ENCODE measurements around the gene SEMA4A.
"Not testable (repeated sequence)": the region's sequence is repeated elsewhere in the genome, so short reads cannot be mapped to it uniquely, and the experiment has no call there.

The SEMA4A gene

DNA sequence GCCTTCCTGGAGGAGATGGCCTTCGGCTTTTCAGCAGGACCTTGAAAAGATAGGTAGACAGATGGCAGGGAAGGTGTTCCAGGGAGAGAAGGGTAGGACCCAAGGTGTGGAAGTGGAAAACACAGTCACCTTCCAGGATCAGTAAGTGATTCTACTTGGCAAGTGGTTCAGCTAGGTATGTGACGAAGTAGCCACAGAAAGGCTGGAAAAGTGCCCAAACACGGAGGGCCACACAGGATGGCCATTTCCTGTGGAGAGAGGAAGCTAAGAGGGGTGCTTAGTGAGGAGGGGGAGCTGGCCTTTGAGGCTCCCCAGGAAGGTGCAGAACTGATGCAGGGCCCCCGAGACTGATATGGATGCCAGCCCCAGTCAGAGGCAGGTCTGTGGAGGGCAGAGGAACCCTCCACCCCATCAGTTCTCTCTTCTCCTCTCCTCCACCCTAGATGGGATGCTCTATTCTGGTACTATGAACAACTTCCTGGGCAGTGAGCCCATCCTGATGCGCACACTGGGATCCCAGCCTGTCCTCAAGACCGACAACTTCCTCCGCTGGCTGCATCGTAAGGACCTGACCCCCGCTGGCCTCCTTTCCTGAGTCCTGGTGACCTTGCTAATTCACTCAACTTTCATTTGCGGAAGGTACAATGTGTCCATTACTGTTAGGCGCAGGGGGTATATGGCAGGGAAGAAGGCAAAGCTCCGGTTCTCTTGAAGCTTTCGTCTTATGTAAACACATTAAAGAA lies 6.8 kb downstream of the SEMA4A start:
- no peak for DNase-seq (ENCODE audit: low read depth in 3 of 3)

DNA sequence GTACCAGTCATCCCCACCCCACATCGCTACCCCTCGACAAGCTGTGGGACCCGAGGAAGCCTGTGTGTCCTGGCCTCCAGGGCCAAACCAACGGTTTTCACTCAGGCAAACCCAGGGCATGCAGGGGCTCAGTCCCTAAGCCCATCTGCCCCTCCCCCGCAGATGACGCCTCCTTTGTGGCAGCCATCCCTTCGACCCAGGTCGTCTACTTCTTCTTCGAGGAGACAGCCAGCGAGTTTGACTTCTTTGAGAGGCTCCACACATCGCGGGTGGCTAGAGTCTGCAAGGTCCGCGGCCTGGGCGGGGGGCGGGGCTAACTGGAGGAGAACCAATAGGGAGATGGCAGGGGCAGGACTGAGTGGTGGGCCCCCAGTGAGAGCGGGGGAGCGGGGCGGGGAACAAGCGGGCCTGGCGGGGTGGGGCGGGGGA lies 7.4 kb downstream of the SEMA4A start:
- peak; percentile 53 to 69 (median 55) for DNase-seq (ENCODE audit: low read depth in 3 of 3)

DNA sequence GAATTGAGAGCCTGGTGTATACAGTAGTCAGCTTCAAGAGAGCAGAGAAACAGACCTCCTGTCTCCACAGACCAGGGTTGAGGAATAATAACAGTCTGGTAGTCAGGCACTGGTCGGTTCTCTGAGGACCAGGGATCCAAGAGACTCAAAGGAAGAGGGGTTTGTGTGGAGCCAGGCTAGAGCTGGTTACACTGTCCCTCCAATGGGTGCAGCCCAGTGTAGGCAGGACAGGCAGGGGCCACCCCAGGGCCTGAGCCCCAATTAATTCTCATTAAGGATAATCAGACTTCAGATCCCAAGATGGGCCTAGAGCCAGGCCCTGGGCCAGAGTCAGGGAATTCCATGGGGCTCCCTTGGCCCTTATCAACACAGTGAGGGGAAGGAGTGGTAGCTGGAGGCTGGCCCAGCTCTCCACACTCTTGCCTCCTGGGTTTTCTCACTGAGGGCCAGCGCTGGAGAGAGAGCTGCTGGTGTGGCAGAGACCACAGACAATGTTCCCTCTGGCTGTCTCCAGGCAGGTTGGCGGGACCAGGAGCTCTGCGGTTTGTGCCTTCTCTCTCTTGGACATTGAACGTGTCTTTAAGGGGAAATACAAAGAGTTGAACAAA lies 9.1 kb downstream of the SEMA4A start:
- no peak for DNase-seq (ENCODE audit: low read depth in 3 of 3)

DNA sequence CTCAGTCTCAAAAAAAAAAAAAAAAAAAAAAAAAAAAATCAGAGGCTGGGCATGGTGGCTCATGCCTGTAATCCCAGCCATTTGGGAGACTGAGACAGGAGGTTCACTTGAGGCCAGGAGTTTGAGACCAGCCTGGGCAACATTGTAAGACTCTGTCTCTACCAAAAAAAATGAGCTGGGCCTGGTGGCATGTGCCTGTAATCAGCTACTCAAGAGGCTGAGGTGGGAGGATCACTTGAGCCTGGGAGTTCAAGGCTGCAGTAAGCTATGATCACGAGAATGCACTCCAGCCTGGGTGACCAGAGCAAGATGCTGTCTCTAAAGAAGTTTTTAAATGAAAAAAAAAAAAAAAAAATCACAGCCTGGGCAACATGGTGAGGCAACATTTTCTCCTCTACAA lies 10.3 kb downstream of the SEMA4A start:
- no peak for DNase-seq (ENCODE audit: low read depth in 3 of 3)

DNA sequence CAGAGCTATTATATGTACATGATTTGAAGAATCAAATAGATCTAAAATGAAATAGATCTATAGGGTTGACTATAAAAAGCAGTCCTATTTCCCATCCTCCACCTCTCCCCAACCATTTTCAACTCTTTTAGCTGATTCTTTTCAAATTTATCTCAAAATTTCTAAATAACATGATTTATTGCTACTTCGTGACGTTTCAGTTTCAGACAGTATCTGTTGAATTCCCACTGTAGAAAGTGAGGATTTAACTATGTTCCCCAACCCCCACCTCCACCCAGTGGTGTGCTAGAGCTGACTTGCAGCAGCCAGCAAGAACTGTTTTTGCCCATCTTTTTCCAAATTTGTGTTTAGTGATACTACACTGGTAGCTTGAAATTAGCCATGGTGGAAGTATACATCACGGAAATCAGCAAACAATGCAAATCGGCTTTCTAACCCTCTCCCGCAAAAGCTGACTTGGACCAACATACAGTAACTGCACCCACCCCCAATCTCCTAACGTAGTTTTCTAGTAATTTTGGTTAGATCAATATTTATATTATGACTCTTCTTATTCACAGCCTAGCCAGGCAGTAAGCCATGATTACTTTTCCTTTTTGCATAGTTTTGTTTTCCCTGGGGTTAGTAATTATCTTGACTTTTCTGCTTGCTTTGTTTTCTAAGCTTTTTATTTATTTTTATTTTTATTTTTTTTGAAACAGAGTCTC lies 10.9 kb downstream of the SEMA4A start:
- no peak for DNase-seq (ENCODE audit: low read depth in 3 of 3)

DNA sequence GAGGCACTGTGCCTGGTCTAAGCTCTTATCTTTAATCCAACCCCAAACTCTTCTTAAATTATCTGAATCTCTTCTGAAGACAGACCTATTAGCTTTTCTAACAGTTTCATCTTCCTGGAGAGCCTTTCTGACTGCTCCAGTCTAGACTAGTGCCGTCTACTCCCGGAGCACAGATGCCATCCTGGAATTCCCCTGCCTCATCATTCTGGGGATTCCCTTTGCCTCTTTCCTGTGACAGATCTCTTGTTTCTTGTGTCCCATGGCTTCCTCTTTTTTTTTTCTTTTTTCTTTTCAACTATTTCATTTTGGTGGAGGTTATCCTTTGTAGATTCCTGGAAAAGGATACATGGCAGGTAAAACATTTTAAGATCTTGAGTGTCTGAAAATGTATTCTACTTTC lies 11.7 kb downstream of the SEMA4A start:
- DNase-seq (ENCODE audit: low read depth in 3 of 3) = no peak

DNA sequence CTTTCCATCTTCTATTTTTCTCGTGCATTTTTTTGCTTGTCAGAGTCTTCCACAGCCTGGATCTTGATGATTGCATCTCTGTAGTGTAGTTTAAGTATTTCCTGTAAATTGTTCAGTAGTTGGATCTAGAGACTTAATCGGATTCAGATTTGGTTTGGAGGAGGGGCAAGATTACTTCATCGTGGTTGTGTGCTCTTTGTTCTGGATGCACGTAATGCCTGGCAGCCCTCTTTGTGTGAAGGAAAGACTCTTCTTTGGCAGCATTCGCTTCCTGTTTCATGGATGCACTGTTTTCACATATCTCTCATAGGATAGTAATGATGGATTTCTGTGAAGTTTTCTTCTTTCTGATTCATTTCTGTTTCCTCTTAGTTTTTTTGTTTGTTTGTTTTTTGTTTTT lies 14.2 kb downstream of the SEMA4A start:
- DNase-seq (ENCODE audit: low read depth in 3 of 3) = no peak

DNA sequence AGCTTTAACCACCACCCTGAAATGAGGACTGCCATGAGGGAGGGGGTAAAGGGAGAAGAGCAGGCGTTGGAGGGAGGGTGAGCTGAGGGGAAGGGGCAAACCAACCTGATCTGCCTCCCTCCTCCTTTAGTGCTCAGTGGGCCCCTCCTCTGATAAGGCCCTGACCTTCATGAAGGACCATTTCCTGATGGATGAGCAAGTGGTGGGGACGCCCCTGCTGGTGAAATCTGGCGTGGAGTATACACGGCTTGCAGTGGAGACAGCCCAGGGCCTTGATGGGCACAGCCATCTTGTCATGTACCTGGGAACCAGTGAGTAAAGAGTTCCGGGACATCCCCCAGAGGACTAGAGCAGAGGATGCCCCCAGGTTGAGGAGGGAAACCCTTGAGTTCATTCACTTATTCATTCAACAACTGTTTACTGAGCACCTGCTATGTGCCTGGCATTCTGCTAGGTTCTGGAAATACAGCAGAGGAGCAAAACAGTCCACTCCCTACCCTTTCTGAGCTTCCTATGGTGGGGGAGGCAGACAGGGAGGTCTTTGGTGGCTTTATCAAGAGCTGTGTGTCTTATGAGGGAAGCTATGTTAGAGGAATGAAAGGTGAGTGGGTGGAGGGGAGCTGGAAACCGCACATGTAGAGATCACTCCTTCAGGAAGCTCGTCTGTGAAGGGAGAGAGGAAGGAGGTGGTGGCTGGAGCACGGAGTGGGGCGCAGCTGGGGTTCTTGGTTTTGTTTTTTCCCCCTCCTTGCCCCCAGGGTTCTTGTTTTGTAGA lies 19.5 kb downstream of the SEMA4A start:
- DNase-seq (ENCODE audit: low read depth in 3 of 3) = no peak

DNA sequence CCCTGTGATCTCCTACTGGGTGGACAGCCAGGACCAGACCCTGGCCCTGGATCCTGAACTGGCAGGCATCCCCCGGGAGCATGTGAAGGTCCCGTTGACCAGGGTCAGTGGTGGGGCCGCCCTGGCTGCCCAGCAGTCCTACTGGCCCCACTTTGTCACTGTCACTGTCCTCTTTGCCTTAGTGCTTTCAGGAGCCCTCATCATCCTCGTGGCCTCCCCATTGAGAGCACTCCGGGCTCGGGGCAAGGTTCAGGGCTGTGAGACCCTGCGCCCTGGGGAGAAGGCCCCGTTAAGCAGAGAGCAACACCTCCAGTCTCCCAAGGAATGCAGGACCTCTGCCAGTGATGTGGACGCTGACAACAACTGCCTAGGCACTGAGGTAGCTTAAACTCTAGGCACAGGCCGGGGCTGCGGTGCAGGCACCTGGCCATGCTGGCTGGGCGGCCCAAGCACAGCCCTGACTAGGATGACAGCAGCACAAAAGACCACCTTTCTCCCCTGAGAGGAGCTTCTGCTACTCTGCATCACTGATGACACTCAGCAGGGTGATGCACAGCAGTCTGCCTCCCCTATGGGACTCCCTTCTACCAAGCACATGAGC lies 23.3 kb downstream of the SEMA4A start:
- DNase-seq (ENCODE audit: low read depth in 3 of 3) = no peak

DNA sequence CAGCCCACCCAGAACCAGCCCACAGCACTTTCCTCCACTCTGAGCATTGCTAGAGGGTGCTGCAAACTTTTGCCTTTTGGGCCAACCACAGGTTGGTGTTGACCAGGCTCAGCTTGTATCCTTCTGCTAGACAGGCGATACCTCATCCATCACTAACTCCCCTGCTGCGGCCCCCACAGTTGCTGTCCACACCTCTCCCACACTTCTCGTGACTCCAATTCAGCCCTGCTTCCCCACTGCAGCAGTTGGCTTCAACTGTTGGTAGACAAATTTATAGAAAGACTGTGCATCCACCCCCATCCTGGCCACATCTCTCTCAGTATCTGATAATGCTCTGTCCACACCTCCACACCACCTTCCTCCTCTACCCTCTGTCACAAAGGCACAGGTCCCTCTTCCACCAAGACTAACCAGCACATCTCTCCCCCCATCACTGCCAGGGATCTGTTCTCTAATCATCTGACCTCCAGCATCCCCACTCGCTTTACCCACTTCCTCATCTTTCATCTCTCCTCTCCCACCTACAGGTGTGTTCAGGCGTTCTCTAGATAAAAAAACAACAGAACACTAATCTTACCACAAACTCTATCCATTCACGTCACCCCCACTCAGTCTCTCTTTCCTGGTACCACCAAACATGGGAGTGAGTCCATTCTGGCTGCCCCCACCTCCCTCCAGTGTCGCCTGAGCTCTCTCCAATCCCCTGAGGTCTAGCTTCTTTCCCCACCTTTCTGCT lies 24.7 kb downstream of the SEMA4A start:
- DNase-seq (ENCODE audit: low read depth in 3 of 3) = no peak

DNA sequence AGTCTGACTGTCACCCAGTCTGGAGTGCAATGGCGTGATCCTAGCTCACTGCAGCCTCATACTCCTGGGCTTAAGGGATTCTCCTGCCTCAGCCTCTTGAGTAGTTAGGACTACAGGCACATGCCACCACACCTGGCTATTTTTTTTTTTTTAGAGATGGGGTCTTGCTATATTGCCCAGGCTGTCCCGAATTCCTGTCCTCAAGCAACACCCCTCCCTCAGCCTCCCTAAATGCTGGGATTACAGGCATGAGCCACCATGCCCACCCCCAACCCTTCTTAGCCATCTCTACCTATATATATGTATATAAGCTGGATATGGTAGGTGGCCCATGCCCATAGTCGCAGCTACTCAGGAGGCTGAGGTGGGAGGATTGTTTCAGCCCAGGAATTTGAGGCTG lies 27.1 kb downstream of the SEMA4A start:
- DNase-seq (ENCODE audit: low read depth in 3 of 3) = no peak

DNA sequence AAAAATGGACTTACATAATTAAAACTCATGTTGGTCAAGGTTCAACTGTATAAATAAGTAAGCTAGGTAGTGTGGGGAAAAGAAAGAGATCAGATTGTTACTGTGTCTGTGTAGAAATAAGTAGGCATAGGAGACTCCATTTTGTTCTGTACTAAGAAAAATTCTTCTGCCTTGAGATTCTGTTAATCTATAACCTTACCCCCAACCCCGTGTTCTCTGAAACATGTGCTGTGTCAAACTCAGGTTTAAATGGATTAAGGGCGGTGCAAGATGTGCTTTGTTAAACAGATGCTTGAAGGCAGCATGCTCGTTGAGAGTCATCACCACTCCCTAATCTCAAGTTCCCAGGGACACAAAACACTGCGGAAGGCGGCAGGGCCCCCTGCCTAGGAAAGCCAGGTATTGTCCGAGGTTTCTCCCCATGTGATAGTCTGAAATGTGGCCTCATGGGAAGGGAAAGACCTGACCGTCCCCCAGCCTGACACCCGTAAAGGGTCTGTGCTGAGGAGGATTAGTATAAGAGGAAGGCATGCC lies 28.1 kb downstream of the SEMA4A start:
- not testable (repeated sequence) for DNase-seq (ENCODE audit: low read depth in 3 of 3)

DNA sequence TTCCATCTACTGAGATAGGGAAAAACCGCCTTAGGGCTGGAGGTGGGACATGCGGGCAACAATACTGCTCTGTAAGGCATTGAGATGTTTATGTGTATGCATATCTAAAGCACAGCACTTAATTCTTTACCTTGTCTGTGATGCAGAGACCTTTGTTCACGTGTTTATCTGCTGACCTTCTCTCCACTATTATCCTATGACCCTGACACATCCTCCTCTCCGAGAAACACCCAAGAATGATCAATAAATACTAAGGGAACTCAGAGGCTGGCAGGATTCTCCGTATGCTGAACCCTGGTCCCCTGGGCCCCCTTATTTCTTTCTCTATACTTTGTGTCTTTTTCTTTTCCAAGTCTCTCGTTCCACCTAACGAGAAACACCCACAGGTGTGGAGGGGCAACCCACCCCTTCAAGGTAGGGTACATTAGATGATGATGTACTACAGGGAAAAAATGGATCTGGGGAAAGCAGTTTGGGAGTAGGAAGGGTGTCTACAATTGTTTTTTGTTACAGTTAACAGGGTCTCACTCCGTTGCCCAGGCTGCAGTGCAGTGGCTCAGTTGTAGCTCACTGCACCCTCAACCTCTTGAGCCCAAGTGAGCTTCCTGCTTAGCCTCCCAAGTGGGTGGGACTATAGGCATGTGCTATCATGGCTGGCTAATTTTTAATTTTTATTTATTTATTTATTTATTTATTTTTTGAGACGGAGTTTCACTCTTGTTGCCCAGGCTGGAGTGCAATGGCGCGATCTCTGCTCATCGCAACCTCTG lies 28.8 kb downstream of the SEMA4A start:
- not testable (repeated sequence) for DNase-seq (ENCODE audit: low read depth in 3 of 3)

DNA sequence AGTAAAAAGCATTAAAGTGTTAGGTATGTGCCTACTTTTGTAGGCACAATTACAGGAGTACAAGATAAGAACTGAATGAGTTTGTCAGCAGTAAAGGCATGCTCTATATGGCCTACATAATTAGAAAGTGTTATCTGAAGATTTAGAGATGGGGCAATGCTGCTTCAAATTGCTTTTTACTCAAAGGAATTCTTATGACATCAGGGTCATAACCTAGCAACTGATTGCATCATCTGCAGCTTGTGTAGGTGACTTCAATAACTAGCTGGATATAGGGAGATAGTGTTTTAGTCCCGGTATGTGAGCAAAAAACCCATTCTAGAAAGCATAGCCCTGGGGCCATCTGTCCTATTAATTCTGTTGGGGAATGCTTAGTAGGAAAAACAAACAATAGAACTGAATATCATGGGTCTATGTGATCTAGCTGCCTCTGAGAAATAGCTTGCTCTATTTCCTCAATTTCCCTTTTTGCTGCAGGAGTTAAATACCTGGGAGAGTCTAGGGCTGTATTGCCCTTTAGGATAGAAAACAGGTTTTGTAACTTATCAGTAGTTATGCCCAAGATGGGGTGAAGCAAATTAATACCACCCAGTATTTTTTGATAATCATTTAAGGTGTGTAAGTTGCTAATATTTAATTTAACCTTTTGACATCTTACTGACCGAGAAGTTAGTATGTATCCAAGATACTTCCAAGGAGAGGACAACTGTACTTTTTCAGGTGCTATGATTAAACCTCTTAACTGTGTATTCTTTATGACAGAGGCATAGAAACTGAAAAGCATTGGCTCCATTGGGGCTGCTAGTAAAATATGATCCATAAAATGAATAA lies 33.2 kb downstream of the SEMA4A start:
- DNase-seq (ENCODE audit: low read depth in 3 of 3) = not testable (repeated sequence)

DNA sequence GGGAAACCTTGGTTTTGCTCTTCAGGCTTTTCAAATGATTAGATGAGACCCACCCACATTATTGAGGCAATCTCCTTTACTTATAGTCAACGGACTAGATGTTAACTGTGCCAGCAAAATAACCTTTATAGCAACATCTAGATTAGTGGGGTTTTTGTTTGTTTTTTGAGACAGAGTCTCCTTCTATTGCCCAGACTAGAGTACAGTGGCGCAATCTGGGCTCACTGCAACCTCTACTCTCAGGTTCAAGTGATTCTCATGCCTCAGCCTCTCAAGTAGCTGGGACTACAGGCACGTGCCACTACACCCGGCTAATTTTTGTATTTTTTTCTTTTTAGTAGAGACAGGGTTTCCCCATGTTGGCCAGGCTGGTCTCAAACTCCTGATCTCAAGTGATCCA lies 36.9 kb downstream of the SEMA4A start:
- not testable (repeated sequence) for DNase-seq (ENCODE audit: low read depth in 3 of 3)

DNA sequence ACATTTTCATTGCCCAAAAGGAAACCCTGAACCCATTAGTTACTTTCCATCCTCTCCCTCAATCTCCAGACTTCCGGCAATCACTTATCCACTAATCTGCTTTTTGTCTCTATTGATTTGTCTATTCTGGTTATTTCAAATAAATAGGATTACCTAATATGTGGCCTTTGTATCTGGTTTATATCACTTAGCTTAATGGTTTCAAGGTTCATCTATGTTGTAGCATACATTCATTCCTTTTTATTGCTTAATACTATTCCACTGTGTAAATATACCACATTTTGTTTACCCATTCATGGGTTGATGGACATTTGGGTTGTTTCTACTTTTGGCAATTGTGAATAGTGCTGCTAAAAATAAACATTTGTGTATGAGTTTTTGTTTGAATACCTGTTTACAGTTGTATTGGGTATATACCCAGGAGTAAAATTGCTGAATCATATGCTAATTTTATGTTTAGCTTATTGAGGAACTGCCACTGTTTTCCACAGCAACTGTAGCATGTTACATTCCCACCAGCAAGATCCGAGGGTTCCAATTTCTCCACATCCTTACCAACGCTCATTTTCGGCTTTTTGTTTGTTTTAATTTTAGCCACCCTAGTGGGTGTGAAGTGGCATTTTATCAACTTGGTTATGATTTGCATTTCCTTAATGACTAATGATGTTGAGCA lies 38.0 kb downstream of the SEMA4A start:
- DNase-seq (ENCODE audit: low read depth in 3 of 3) = no peak

DNA sequence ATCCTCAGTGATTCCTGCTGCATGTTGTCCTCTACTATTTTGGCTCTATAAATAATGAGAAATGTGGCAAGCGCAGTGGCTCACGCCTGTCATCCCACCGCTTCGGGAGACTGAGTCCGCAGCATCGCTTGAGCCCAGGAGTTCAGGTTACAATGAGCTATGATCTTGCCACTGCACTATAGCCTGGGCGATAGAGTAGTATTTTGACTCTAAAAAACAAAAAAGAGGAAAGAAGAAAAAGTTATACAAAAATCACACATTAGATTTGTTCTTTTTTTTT lies 39.8 kb downstream of the SEMA4A start:
- DNase-seq (ENCODE audit: low read depth in 3 of 3) = no peak

DNA sequence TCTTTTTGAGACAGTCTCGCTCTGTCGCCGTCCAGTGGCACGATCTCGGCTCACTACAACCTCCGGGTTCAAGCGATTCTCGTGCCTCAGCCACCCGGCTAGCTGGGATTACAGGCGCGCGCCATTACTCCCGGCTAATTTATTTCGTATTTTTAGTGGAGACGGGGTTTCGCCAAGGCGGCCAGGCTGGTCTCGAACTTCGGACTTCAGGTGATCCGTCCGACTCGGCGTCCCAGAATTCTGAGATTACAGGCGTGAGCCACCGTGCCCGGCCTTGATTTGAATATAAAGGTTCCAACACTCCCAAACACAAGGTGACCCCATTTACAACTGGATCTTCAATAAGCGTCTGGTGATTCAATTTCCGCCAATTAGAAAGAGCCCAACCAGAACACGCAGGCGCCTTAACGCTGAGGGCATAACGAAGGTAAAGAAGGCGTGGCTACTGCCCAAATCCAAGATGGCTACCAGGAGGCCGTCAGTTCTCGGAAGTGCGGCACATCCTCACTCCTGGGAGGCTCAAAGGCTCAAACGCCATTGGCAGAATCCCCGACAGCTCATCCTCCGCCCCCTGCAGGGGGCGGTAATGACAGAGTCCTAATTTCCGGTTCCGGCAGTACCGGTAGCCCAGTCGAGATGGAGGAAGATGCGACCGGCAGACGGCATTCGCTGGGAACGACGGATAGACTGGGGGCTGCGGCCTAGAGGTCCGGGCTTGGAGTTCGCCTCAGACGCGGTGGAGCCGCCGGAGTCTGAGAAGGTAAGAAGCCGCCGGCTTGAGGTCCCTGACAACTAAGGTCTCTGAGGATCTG lies 40.3 kb downstream of the SEMA4A start, which contains the start of gene SLC25A44:
SLC25A44 (plus strand) TSS at position 617 of the 812 bp plus-strand sequence. CDS start 5,744 bp downstream, outside the sequence.
- peak; percentile 88 to 95 (median 94) for DNase-seq (ENCODE audit: low read depth in 3 of 3)
